CD4-positive, alpha-beta T cell treated with Interleukin-15 for 1 hour (primary cell): Measurements from ENCODE around the gene RAMP2.
A peak's percentile ranks its signal among the peaks of the same experiment; 100 is the strongest.

Source experiments
- DNase-seq: peaks from one replicate; pipeline ENCODE4 v3.0.0-alpha.2; 2020

RAMP2 gene

DNA sequence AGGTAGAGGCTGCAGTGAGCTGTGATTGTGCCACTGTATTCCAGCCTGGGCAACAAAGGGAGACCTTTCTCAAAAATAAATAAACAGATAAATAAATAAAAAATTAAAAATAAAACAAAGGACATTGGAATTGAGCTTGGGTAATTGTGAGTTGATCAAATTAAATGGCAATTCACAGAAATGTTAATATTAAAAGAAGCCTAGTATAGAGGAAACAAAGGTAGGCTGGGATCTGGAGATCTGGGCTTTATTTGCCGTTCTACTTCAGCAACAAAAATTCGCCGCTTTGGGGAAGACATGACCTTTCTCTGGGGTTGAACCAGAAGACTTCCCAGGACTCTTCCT is 11.9 kb downstream of the RAMP2 start:
- no peak for DNase-seq

DNA sequence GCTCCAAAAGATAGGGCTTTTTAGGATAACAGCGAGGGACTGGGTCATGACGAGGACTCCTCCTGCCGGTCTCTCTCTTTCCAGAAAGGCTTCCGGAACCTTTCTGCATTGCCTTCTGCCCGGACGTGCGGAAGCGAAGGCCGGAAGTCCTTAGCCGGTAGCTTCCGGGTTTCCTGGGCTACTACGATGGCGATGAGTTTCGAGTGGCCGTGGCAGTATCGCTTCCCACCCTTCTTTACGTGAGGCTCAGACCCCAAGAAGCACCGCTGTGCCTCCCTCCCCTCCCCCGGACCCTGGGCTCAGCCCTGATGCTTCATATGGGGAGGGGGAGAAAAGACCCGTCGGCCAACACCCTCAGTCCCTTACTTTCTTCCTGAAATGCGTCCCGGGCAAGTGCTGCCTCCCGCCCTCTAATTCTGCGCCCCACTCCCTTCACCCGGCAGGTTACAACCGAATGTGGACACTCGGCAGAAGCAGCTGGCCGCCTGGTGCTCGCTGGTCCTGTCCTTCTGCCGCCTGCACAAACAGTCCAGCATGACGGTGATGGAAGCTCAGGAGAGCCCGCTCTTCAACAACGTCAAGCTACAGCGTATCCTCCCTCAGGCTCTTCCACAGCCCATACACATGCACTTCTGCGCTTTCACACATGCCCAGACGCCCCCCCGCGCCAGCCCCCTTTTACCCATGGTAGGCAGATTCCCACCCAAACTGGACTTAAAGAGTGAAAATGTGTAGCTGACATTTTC is 12.4 kb downstream of the RAMP2 start, which contains the start of gene VPS25:
VPS25 (plus strand) TSS at position 160 of the 746 bp plus-strand sequence; CDS start at position 187, 27 bp downstream.
- peak; percentile 78 for DNase-seq

DNA sequence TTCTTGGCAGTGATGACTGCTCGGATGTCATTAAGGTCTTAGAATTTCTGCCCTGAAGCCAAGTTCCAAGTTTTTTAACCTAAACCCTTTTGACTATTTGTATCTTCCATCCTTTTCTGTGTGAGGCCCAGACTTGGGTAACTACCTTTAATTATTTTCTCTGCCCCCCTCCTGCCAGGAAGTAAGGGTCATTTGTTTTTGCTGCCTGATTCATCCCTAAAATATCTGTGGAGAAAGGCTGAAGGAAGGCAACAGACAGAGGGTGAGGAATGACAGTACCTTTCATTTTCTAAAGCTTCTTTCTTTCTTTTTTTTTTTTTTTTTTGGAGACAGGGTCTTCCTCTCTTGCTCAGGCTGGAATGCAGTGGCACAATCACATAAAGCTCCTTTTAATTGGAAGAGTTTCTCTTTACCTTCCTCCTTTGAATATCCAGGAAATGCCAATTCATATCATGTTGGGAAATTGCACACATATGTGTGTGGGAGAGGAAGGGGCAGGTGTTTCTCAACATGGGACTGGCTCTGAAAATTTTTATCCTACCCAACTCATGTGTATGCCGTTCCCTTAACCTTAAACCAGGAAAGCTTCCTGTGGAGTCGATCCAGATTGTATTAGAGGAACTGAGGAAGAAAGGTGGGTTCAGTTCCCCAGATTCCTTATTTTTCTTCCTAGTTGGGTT is 13.2 kb downstream of the RAMP2 start:
- no peak for DNase-seq

DNA sequence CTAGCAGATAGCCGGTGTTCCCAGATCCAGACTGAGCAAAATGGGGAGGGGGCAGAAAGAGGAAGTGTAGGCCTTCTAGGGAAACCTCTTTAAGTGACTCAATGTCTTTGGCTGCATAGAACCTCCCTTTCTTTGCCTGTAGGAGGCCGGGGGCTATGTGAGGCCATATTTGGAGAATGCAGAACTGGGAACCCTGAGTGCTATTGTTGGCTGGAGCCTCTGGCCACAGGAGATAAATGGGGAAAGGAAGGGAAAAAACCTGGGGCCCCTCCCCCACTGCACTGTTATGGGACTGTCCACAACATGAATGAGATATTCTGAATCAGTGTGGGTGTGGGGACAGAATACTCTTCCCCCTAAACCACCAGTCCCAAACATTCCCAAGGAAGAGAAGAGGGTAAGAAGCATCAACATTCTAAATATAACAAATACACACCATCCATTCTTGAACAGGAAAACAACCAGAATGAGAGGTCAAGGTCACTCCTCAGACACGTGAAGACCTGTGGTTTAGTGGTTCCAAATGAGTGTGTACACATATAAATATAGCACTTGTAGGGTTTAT is 14.6 kb downstream of the RAMP2 start:
- DNase-seq = no peak

DNA sequence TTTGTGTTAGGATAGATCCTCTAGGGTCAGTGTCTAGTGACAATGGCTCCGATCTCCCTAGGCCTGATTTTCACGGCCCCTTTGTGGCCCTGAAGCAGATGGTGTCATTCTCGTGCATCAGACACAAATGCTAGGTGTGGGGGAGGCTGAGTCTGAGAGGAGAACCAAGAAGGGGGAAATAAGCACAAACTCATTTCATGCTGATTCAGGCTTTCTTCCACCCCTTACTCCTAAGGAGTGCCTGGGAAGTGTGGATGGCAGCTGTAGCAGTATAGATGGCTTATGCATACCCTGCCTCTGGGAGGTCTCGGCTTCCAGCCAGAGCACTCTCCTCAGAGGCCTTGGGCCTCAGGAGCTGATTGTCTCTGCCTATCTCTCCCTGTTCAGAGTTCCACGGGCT is 17.5 kb downstream of the RAMP2 start:
- DNase-seq = no peak

DNA sequence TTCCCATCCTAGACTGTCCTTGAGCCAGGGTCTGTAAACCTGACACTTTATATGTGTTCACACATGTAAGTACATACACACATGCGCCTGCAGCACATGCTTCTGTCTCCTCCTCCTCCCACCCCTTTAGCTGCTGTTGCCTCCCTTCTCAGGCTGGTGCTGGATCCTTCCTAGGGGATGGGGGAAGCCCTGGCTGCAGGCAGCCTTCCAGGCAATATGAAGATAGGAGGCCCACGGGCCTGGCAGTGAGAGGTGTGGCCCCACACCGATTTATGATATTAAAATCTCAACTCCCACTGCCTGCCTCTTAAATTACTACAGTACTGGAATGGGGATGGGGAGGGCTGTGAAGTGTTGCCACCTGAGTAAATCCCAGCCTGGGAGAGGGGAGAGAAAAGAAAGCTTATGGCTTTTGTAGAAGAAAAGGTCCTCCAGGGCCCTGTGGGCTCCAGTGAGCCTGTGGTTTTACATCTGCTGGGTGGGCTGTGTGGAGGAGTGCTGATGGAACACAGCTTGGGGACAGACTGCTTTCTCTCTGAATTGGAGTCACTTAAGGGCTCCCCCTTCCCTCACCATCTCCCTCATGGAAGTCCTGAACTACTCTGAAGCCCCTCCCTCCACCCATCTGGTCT is 18.4 kb downstream of the RAMP2 start:
- no peak for DNase-seq

DNA sequence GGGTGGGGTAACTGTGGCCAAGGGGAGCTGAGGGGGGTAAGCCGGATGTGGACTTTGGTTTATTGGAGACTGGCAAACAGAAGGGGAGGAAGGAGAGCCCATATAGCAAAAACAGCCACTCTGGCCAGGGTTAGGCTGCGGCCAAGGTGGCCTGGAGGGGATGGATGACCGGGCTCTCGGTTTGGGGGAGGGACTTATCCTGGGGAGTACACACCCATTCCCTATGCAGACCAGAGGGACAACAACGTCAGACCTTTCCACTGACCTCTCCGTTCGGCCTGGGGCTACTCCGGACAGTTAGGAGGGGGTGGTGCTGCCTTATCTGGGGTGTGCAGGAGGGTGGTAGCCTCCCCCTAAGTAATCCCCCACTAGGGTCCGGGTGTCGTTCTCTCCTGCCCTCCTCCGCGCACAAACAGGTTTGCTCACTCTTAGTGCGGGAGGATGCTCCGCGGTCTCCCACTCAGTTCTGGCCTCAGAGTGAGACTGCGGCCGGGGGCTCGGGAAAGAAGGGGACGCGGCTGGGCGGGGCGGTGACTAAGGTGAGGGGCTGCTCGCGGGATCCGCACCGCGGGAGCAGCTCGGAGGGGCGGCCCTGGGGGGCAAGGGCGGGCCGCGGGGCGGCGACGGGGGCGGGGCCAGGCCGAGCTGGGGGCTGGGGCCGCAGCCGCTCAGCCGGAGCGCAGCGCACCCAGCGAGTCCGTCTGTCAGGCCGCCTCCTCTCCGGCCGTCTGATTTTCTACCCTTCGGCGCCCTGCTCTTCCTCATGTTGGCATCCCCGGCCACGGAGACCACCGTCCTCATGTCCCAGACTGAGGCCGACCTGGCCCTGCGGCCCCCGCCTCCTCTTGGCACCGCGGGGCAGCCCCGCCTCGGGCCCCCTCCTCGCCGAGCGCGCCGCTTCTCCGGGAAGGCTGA is 19.2 kb downstream of the RAMP2 start, which contains the start of gene WNK4:
WNK4 (plus strand) TSS at position 675 of the 915 bp plus-strand sequence; CDS start at position 764, 89 bp downstream.
- DNase-seq = no peak

DNA sequence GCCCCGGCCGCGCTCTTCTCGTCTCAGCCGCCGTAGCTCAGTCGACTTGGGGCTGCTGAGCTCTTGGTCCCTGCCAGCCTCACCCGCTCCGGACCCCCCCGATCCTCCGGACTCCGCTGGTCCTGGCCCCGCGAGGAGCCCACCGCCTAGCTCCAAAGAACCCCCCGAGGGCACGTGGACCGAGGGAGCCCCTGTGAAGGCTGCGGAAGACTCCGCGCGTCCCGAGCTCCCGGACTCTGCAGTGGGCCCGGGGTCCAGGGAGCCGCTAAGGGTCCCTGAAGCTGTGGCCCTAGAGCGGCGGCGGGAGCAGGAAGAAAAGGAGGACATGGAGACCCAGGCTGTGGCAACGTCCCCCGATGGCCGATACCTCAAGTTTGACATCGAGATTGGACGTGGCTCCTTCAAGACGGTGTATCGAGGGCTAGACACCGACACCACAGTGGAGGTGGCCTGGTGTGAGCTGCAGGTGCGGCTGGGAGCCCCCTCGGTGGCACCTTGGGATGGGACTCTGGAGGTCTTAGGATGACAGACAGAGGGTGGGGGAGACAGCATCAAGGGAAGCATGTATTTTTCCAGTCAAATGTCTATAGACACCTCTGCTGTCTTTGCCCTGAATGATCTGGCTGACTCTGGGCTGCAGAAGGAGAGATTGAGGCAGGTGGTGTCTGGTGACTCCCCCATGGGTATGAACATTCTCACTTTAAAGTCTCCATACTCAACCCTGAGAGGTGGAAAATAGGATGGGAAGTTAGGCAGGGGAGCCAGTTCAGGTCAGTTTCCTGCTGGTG is 20.0 kb downstream of the RAMP2 start:
- DNase-seq = no peak

DNA sequence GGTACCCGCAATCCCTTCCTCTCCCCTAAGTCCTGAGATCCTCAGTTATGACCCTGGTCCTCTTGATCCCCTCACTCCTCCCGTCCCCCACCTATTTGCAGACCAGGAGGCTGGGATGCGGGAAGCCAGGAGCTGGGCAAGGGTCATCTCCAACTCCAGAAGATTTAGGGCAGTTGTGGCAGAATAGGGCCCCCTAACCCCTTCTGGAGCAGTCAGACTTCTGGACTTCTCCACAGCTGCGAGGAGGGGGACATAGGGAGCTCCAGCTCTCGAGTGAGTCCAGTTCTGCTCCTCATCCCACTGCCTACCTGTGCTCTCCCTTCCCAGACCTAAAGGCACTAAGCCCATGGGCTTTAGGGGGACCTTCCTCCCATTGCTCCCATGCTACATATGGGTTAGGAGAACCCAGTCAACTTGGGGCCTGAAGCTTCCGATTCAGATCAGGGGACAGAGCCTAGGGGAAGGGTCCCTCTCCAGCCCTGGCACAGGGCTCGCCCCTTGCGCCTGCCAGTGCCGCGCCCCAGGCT is 20.7 kb downstream of the RAMP2 start:
- DNase-seq = no peak

DNA sequence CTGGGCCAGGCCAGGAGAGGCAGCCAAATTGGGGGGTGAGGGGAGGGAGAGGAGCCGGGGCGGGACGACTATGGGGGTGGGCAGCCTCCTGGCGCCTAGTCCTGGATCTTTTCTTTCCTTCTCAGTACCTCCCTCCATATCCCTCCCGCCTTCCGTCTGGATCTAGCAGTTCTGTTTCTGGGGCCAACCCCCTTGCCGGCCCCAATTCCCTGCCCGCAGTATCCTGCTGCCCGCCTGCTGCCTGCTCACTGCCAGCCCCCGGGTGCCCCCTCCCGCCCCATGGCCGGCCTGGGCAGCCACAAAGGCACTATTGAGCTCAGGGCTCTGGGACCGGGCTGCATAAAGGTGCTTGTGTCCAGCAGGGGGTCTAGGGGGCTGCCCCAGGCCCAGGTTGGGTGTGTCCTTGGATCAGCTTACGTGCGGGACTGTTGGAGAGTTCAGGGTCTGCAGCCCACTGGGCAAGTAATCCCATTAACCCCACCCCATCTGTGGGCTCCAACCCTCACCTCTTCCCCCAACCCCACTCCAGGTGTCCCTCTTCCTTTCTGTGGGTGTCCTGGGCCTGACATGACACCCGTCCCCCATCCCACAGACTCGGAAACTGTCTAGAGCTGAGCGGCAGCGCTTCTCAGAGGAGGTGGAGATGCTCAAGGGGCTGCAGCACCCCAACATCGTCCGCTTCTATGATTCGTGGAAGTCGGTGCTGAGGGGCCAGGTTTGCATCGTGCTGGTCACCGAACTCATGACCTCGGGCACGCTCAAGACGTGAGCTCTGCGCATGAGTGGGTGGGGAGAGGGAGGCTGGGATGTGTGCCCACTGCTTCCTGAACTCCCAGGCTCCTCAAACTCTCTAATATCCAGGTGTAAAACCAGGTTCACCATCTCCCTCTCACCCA is 21.4 kb downstream of the RAMP2 start:
- DNase-seq = no peak

DNA sequence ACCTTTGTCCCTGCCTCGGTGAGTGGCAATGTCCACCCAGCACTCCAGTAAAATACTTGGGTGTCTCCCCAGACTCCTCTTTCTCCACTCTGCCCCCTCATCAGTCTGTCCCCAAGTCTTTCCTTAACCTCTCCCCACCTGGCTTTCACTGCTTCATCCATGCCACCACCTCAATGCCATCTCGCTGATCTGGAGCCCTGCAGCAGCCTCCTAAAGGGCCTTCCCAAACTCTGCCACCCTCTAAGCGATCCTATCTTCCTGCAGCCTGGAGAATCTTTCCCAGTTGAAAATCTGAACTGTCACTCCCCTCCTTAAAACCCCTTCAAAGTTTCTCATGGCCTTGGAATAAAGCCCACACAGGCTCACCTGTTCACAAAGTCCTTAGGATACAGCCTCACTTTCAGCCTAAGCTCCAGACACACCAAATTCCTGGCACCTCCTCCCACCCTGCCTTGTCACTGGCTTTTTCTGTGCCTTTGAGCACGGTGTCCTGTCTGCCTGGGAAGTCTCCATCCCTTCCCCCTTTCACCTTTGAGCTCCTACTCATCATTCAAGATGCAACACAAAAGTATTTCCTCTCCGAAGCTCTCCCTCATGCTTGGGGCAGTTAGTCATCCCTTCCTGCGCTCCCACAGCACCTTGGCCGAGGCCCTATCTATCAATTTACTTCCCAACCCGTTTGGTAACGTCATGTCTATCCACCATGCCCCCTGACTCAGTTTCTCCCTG is 22.2 kb downstream of the RAMP2 start:
- DNase-seq = no peak

DNA sequence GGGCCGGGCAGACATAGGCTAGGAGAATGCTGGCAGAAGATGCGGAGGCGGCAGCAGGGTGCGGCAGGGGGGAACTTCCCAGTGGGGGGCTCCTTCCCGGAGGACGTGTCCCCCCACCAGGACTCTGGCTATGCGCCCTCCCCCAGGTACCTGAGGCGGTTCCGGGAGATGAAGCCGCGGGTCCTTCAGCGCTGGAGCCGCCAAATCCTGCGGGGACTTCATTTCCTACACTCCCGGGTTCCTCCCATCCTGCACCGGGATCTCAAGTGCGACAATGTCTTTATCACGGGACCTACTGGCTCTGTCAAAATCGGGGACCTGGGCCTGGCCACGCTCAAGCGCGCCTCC is 22.7 kb downstream of the RAMP2 start:
- DNase-seq = no peak

DNA sequence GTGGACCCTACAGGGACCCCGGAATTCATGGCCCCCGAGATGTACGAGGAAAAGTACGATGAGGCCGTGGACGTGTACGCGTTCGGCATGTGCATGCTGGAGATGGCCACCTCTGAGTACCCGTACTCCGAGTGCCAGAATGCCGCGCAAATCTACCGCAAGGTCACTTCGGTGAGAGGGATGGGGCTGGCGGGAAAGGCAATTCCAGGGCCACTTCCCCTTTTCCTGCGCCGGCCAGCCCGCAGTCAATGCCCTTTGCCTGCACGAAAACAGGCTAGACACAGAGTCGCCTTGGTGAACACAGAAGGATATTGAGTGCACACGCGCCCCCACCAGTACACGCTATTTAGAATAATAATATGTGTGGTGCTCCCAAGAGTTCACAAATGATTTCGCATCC is 23.4 kb downstream of the RAMP2 start:
- DNase-seq = no peak

DNA sequence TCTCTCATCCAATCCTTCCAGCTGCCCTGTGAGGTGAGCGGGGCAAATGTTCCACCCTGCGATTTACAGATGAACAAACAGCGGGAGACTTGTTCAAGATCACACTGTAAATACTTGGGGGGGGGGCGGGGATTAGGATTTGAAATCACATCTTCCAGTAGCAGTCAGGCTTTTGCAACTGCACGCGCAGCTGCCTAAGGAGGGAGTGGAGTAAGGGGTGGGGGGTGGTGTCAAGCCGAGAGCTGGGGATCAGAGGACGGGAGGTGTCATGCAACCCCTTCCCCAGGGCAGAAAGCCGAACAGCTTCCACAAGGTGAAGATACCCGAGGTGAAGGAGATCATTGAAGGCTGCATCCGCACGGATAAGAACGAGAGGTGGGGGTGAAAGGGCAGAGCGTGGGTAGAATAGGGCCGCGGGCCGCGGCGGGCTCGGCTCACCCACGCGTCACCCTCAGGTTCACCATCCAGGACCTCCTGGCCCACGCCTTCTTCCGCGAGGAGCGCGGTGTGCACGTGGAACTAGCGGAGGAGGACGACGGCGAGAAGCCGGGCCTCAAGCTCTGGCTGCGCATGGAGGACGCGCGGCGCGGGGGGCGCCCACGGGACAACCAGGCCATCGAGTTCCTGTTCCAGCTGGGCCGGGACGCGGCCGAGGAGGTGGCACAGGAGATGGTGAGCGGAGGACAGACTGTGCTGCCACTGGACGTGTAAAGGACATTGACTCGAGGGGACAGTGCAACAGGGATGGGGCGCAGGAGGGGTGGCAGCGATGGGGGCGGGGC is 24.0 kb downstream of the RAMP2 start:
- DNase-seq = no peak

DNA sequence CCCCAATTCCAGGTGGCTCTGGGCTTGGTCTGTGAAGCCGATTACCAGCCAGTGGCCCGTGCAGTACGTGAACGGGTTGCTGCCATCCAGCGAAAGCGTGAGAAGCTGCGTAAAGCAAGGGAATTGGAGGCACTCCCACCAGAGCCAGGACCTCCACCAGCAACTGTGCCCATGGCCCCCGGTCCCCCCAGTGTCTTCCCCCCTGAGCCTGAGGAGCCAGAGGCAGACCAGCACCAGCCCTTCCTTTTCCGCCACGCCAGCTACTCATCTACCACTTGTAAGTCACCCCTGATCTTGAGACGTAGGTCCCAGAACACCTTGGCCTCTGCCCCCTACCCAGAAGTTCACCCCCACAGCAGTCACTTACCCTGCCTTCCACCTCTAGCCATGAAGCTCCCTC is 26.2 kb downstream of the RAMP2 start:
- no peak for DNase-seq

DNA sequence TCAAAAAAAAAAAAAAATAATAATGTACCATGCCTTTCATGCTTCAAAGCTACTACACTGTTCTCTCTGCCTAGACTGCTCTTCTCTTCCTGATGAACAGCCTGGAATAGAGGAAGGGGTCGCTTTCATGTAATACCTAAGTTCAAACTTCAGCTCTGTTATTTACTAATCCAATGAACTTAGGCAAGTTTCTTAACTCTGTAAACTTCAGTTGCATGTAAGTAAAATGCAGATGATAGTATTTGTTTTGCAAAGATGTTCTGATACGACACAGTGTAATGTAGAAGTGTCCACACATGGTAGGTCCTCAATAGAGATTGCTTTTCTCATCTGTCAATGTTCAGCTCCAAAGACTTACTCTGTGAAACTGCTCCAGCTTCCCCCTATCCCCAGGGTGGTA is 30.9 kb downstream of the RAMP2 start:
- no peak for DNase-seq

DNA sequence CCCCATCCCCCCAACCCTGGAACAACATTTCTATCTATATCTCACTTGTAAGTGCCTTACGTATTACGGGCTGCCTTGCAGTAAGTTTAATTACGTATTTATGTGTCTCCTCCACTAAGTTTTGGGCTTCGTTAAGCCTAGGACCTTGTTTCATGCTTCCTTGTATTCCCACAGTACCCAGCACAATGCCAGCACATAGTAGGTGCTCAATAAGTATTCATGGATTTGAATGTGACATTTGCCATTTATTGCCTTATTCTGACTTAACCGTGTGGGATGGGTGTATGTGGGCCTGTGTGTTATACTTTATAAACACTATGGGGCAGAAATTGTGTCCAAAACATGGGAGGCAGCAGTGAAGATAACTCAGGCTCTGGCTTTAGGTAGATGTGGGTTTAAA is 31.5 kb downstream of the RAMP2 start:
- no peak for DNase-seq

DNA sequence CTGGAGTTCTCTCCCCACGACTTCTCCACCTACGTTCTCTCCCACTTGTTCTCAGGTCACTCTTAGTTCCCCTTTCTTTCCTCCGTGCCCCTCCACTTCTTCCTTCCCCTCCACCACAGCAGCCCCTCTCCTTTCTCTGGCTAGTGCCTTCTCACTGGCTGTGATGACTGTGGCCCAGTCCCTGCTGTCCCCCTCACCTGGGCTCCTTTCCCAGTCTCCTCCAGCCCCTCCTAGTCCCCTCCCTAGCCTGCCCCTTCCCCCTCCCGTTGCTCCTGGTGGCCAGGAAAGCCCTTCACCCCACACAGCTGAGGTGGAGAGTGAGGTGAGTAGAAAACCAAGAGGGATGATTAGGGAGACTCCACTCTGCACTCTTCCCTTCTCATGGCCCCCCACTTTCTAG is 34.0 kb downstream of the RAMP2 start:
- DNase-seq = no peak

DNA sequence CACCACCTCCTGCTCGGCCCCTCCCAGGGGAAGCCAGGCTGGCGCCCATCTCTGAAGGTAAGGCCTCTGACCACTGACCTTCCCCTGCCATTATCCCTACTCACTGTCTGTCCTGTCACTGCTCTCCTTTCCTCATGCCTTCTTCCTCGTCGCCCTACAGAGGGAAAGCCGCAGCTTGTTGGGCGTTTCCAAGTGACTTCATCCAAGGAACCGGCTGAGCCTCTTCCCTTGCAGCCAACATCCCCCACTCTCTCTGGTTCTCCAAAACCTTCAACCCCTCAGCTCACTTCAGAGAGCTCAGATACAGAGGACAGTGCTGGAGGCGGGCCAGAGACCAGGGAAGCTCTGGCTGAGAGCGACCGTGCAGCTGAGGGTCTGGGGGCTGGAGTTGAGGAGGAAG is 34.4 kb downstream of the RAMP2 start:
- DNase-seq = no peak
